SK-N-SH (cell line): Measurements from ENCODE around the gene USF3. TPM values are rescaled to one million over a fixed set of nuclear protein-coding genes. Genes with fewer than 3 reads are reported as not detected.
"Not testable (repeated sequence)": the region's sequence is repeated elsewhere in the genome, so short reads cannot be mapped to it uniquely, and the experiment has no call there.

Experiments
- CTCF ChIA-PET: fragments of 300-600, 350-600 bp; formaldehyde crosslinking; extraction: SDS; loops from one replicate; lab custom pipeline; 2021; lab: Yijun Ruan, JAX
- POLR2A ChIA-PET: fragments of 350-600 bp; sonication (Branson Sonifier 250); formaldehyde crosslinking; extraction: SDS; loops from one replicate; lab custom pipeline; 2020; ENCODE audit warnings: antibody characterized with exemption, inconsistent platforms; lab: Yijun Ruan, JAX
- DNase-seq: peaks from one replicate; pipeline ENCODE4 v3.0.0; 2012
- H2AFZ ChIP-seq: fragments of 200-600 bp; sonication (generic); 2 replicates; pipeline ENCODE4 v1.8.1; 2016; ENCODE audit warnings: antibody characterized with exemption, mild to moderate bottlenecking, low read depth
- H3F3A ChIP-seq: fragments of 200-600 bp; sonication (generic); replicated peaks from 2 replicates; pipeline ENCODE3; 2016; ENCODE audit warnings: antibody characterized with exemption, mild to moderate bottlenecking; ENCODE audit not compliant: insufficient read depth
- H3K27ac ChIP-seq, 2 experiments: fragments of 200-500 bp in 1 of 2; fragments of 200-600 bp in 1 of 2; sonication (Bioruptor generic) in 1 of 2; sonication (generic), shearing (Covaris generic) in 1 of 2; 2 replicates each; pipeline versions ENCODE4 v1.5.1 to v1.6.1; 2014 to 2016; ENCODE audit warnings: low read depth in 2 of 2, inconsistent platforms in 1 of 2, low read length in 1 of 2, mild to moderate bottlenecking in 1 of 2, mixed read lengths in 1 of 2
- H3K27me3 ChIP-seq: fragments of 200-600 bp; sonication (generic), shearing (Covaris generic); 2 replicates; pipeline ENCODE4 v1.6.1; 2016; ENCODE audit warnings: mixed run types; ENCODE audit not compliant: insufficient read depth
- H3K36me3 ChIP-seq, 2 experiments: fragments of 200-500 bp in 1 of 2; fragments of 200-600 bp in 1 of 2; sonication (Bioruptor generic) in 1 of 2; sonication (generic) in 1 of 2; replicated peaks in 1 of 2; 2 replicates each; pipeline versions ENCODE3 to v1.5.1; 2014 to 2016; ENCODE audit warnings: low read length in 1 of 2, mild to moderate bottlenecking in 1 of 2; ENCODE audit not compliant: insufficient read depth in 2 of 2, control insufficient read depth in 1 of 2
- H3K4me1 ChIP-seq, 2 experiments: fragments of 200-500 bp in 1 of 2; fragments of 200-600 bp in 1 of 2; sonication (Bioruptor generic) in 1 of 2; sonication (generic), shearing (Covaris generic) in 1 of 2; 2 replicates each; pipeline versions ENCODE4 v1.5.1 to v1.6.1; 2014 to 2016; ENCODE audit warnings: low read depth in 1 of 2, low read length in 1 of 2, mixed run types in 1 of 2; ENCODE audit not compliant: insufficient read depth in 2 of 2, control insufficient read depth in 1 of 2
- H3K4me2 ChIP-seq: fragments of 200-600 bp; sonication (generic), shearing (Covaris generic); 2 replicates; pipeline ENCODE4 v1.6.1; 2017; ENCODE audit warnings: mixed run types
- H3K4me3 ChIP-seq, 2 experiments: fragments of 200-500 bp in 1 of 2; fragments of 200-600 bp in 1 of 2; sonication (Bioruptor generic) in 1 of 2; sonication (generic), shearing (Covaris generic) in 1 of 2; 2 replicates each; pipeline versions ENCODE4 v1.5.1 to v1.8.1; 2014 to 2016; ENCODE audit warnings: low read depth in 2 of 2, inconsistent platforms in 1 of 2, low read length in 1 of 2, mild to moderate bottlenecking in 1 of 2, mixed read lengths in 1 of 2, moderate library complexity in 1 of 2
- H3K79me2 ChIP-seq: fragments of 200-600 bp; sonication (generic); 2 replicates; pipeline ENCODE4 v1.8.1; 2017; ENCODE audit warnings: mild to moderate bottlenecking; ENCODE audit not compliant: insufficient read depth
- H3K9ac ChIP-seq: fragments of 200-600 bp; sonication (generic); 2 replicates; pipeline ENCODE4 v1.6.1; 2017; ENCODE audit warnings: mixed run types
- H3K9me2 ChIP-seq: fragments of 200-600 bp; sonication (generic); 2 replicates; pipeline ENCODE4 v1.6.1; 2017; ENCODE audit warnings: mixed run types
- H3K9me3 ChIP-seq: fragments of 200-600 bp; sonication (generic); 2 replicates; pipeline ENCODE4 v1.6.1; 2017; ENCODE audit warnings: mixed run types, mild to moderate bottlenecking, moderate library complexity
- H4K20me1 ChIP-seq: fragments of 200-600 bp; sonication (generic); 2 replicates; pipeline ENCODE4 v1.6.1; 2017; ENCODE audit warnings: mild to moderate bottlenecking, mixed run types; ENCODE audit not compliant: insufficient read depth
- EP300 ChIP-seq, 2 experiments: IDR thresholded peaks; 2 replicates each; pipeline versions ENCODE4 v1.4.0 to v1.6.1; 2012; ENCODE audit warnings: borderline replicate concordance in 1 of 2, low read depth in 1 of 2, low read length in 1 of 2
- EZH2phosphoT487 ChIP-seq: fragments of 200-600 bp; sonication (generic); IDR thresholded peaks from 2 replicates; pipeline ENCODE4 v1.6.1; 2017; ENCODE audit warnings: low read depth, mixed run types, mild to moderate bottlenecking, antibody characterized with exemption, moderate library complexity, borderline replicate concordance
- FOXJ3 ChIP-seq: sonication (generic); formaldehyde crosslinking; IDR thresholded peaks from 2 replicates; pipeline ENCODE4 v1.5.1; 2020; ENCODE audit warnings: mild to moderate bottlenecking, missing genetic modification reagents
- FOXM1 ChIP-seq: IDR thresholded peaks from 2 replicates; pipeline ENCODE4 v1.4.0; 2012; ENCODE audit warnings: low read depth, mild to moderate bottlenecking
- GABPA ChIP-seq: IDR thresholded peaks from 2 replicates; pipeline ENCODE4 v1.4.0; 2012; ENCODE audit warnings: low read depth, mild to moderate bottlenecking
- GATA2 ChIP-seq: sonication (generic); formaldehyde crosslinking; IDR thresholded peaks from 2 replicates; pipeline ENCODE4 v1.5.0; 2020; ENCODE audit warnings: mild to moderate bottlenecking, missing genetic modification reagents
- NFIC ChIP-seq: IDR thresholded peaks from 2 replicates; pipeline ENCODE4 v1.4.0; 2012; ENCODE audit warnings: borderline replicate concordance
- NRF1 ChIP-seq: IDR thresholded peaks from 2 replicates; pipeline ENCODE4 v1.6.1; 2012; ENCODE audit warnings: low read depth, mild to moderate bottlenecking, low read length
- POLR2AphosphoS5 ChIP-seq: IDR thresholded peaks from 2 replicates; pipeline ENCODE4 v1.6.1; 2012; ENCODE audit warnings: low read depth, low read length
- RCOR1 ChIP-seq: fragments of 150-350 bp; IDR thresholded peaks from 2 replicates; pipeline ENCODE4 v1.6.1; 2017; ENCODE audit warnings: antibody characterized with exemption, low read length
- RFX5 ChIP-seq: IDR thresholded peaks from 2 replicates; pipeline ENCODE4 v1.6.1; 2012; ENCODE audit warnings: mild to moderate bottlenecking, improper control_type of control experiment, low read length
- RXRA ChIP-seq: IDR thresholded peaks from 2 replicates; pipeline ENCODE4 v1.4.0; 2012; ENCODE audit warnings: low read depth, mild to moderate bottlenecking, borderline replicate concordance
- SMC3 ChIP-seq: IDR thresholded peaks from 2 replicates; pipeline ENCODE4 v1.6.1; 2012; ENCODE audit warnings: low read depth, low read length, improper control_type of control experiment
- TAF1 ChIP-seq: IDR thresholded peaks from 2 replicates; pipeline ENCODE4 v1.6.1; 2012; ENCODE audit warnings: low read depth, mild to moderate bottlenecking, low read length, moderate library complexity, borderline replicate concordance
- TEAD4 ChIP-seq: IDR thresholded peaks from 2 replicates; pipeline ENCODE4 v1.4.0; 2012; ENCODE audit warnings: mild to moderate bottlenecking, borderline replicate concordance; ENCODE audit not compliant: insufficient read depth
- WGBS: methylation state at CpG from one replicate; pipeline ENCODE4 v1.1.6; 2017; ENCODE audit warnings: low lambda C conversion rate; 5-methylcytosine and 5-hydroxymethylcytosine counted together
- polyA plus RNA-seq, 3 experiments: library from polyadenylated mRNA; depleted of rRNA; stranded (reverse); fragments of >200 nt; gene quantifications; 2 replicates each; pipeline ENCODE4 v1.2.3, GENCODE V29; 2012
- TF ChIP-seq, protein P1 (sequence below): IDR thresholded peaks from 2 replicates; pipeline ENCODE4; 2012
- TF ChIP-seq, protein P2 (sequence below): fragments of 150-350 bp; IDR thresholded peaks from 2 replicates; pipeline ENCODE4 v1.6.1; 2016; ENCODE audit warnings: mild to moderate bottlenecking, low read depth, low read length
- TF ChIP-seq, protein P3 (sequence below): IDR thresholded peaks from 2 replicates; pipeline ENCODE4 v1.4.0; 2012; ENCODE audit warnings: low read depth
- TF ChIP-seq, protein P4 (sequence below): IDR thresholded peaks from 2 replicates; pipeline ENCODE4 v1.4.0; 2012; ENCODE audit warnings: low read depth, borderline replicate concordance

USF3 gene
- polyA plus RNA-seq, 1 of the 3 experiments (the other 2 are of a cell fraction), result 3.1 TPM

DNA sequence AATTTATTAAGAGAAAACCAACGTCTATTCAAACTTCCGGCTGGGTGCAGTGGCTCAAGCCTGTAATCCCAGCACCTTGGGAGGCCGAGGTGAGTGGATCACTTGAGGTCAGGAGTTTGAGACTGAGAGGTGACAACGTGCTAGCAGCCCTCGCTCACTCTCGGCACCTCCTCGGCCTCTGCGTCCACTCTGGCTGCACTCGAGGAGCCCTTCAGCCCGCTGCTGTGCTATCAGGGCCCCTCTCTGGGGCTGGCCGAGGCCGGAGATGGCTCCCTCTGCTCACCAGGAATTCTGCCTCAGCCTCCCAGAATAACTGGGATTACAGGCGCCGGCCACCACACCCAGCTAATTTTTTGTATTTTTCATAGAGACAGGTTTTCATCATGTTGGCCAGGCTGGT, 58.7 kb downstream of the USF3 start:
- DNase-seq, result no peak
- ChIA-PET CTCF (no interaction called here), POLR2A (no interaction called here)

DNA sequence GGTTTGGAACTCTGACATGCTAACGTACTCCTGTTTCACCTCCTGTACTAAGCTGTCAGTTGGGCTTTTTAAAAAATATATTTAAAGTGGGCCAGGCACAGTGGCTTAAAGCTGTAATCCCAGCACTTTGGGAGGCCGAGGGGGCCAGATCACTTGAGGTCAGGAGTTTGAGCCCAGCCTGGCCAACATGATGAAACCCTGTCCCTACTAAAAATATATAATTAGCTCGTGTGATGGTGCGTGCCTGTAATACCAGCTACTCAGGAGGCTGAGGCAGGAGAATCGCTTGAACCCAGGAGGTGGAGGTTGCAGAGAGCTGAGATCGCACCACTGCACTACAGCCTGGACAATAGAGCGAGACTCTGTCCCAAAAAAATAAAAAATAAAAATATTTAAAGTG, 60.4 kb downstream of the USF3 start:
- CTCF ChIA-PET, H3K4me3 ChIP-seq, H3K36me3 ChIP-seq, H2AFZ ChIP-seq, H3K27ac ChIP-seq, H3F3A ChIP-seq, H3K27me3 ChIP-seq, H3K4me1 ChIP-seq, H4K20me1 ChIP-seq, H3K9me3 ChIP-seq, H3K9me2 ChIP-seq, H3K9ac ChIP-seq, POLR2A ChIA-PET, H3K79me2 ChIP-seq, H3K4me2 ChIP-seq, DNase-seq: not testable (repeated sequence)
- WGBS, result 75% methylated on average over 7 of the region's 7 CpGs

More for the DNA sequence above, 58.7 kb downstream of the USF3 start:
- Histone ChIP-seq H4K20me1 (no peaks in the 10 kb centered on the region), H3K9me3 (no peaks in the 10 kb centered on the region), H3K27me3 (no peaks in the 10 kb centered on the region), H2AFZ (no peak overlapping the region), H3F3A (no peaks in the 10 kb centered on the region), H3K9ac (no peak overlapping the region), H3K36me3 (no peaks in the 10 kb centered on the region), H3K4me3 (no peak overlapping the region), H3K27ac (no peak overlapping the region), H3K4me1 (no peaks in the 10 kb centered on the region), H3K4me2 (no peak overlapping the region), H3K9me2 (no peaks in the 10 kb centered on the region), H3K79me2 (no peaks in the 10 kb centered on the region)
- 77% methylated on average over 9 of the region's 14 CpGs for WGBS
- TF ChIP-seq, protein P1, sequence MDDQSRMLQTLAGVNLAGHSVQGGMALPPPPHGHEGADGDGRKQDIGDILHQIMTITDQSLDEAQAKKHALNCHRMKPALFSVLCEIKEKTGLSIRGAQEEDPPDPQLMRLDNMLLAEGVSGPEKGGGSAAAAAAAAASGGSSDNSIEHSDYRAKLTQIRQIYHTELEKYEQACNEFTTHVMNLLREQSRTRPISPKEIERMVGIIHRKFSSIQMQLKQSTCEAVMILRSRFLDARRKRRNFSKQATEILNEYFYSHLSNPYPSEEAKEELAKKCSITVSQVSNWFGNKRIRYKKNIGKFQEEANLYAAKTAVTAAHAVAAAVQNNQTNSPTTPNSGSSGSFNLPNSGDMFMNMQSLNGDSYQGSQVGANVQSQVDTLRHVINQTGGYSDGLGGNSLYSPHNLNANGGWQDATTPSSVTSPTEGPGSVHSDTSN, result no peak
- TF ChIP-seq FOXJ3 (CRISPR knock-in tag), result no peak
- TF ChIP-seq, protein P2, sequence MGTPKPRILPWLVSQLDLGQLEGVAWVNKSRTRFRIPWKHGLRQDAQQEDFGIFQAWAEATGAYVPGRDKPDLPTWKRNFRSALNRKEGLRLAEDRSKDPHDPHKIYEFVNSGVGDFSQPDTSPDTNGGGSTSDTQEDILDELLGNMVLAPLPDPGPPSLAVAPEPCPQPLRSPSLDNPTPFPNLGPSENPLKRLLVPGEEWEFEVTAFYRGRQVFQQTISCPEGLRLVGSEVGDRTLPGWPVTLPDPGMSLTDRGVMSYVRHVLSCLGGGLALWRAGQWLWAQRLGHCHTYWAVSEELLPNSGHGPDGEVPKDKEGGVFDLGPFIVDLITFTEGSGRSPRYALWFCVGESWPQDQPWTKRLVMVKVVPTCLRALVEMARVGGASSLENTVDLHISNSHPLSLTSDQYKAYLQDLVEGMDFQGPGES, result no peak
- no peak for TF ChIP-seq NRF1
- TF ChIP-seq GABPA, result no peak
- TF ChIP-seq RFX5, result no peak
- TF ChIP-seq, all 33 proteins: peak for 0

DNA sequence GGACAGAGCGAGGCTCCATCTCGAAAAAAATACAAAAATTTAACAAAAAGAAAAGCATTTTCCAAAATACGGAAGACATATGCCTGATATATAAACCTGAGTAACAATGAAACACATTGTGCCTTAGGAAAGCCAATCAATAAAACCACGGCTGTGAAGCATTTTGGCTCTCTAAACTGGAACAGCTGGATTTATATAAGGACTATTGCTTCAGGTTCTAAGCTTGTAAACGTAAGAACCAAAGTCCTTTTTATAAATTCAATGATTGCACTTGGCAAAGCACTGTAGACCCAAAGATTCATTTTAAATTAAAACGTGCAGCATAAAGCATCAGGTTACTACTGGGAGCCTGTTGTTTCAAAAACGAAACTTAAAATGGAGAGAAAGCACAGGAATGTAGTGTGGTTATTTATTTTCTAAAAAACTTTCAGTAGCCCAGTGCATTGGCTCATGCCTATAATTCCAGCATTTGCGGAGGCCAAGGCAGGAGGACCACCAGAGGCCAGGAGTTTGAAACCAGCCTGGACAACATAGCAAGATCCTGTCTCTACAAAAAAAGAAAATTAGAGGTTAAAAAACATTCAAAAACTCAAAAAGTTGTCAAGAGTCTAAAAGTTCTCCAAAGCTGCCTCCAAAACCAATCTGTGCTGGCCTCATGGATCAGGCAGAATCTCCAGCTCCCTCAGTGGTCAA, 61.5 kb downstream of the USF3 start:
- WGBS, result 73% methylated on average over 8 of the region's 8 CpGs
- Histone ChIP-seq H3K9me2 (no peaks in the 10 kb centered on the region), H4K20me1 (no peaks in the 10 kb centered on the region), H3K4me3 (no peak overlapping the region), H2AFZ (no peak overlapping the region), H3K9ac (no peak overlapping the region), H3K27me3 (no peaks in the 10 kb centered on the region), H3K36me3 (no peaks in the 10 kb centered on the region), H3K79me2 (no peaks in the 10 kb centered on the region), H3K4me1 (no peaks in the 10 kb centered on the region), H3F3A (no peaks in the 10 kb centered on the region), H3K9me3 (no peaks in the 10 kb centered on the region), H3K4me2 (no peak overlapping the region), H3K27ac (no peak overlapping the region)
- DNase-seq, result no peak
- CTCF ChIA-PET, result interaction anchor here (1.0 to 1.6 kb wide), 4 partner anchors 8 to 992 kb away, joined by 3 to 5 read pairs (median 4); no protein-coding TSS in a partner anchor
- POLR2A ChIA-PET, result no interaction called here
- TF ChIP-seq NFIC (no peak), EP300 (IDR thresholded peaks at IDR 0.05; ENCODE audit: borderline replicate concordance in 1 of 2, low read depth in 1 of 2, low read length in 1 of 2) (no peak), TEAD4 (no peak), RCOR1 (no peak), SMC3 (no peak), RXRA (no peak), GATA2 (CRISPR knock-in tag) (no peak), TAF1 (no peak), GABPA (no peak), EZH2phosphoT487 (no peak), POLR2AphosphoS5 (no peak), FOXM1 (no peak)
- TF ChIP-seq, protein P3, sequence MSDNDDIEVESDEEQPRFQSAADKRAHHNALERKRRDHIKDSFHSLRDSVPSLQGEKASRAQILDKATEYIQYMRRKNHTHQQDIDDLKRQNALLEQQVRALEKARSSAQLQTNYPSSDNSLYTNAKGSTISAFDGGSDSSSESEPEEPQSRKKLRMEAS, result no peak
- TF ChIP-seq, protein P4, sequence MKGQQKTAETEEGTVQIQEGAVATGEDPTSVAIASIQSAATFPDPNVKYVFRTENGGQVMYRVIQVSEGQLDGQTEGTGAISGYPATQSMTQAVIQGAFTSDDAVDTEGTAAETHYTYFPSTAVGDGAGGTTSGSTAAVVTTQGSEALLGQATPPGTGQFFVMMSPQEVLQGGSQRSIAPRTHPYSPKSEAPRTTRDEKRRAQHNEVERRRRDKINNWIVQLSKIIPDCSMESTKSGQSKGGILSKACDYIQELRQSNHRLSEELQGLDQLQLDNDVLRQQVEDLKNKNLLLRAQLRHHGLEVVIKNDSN, result no peak
